ENCODE data around the gene ATG14.
"Not testable (repeated sequence)": the region's sequence is repeated elsewhere in the genome, so short reads cannot be mapped to it uniquely, and the experiment has no call there.

Gene ATG14

DNA sequence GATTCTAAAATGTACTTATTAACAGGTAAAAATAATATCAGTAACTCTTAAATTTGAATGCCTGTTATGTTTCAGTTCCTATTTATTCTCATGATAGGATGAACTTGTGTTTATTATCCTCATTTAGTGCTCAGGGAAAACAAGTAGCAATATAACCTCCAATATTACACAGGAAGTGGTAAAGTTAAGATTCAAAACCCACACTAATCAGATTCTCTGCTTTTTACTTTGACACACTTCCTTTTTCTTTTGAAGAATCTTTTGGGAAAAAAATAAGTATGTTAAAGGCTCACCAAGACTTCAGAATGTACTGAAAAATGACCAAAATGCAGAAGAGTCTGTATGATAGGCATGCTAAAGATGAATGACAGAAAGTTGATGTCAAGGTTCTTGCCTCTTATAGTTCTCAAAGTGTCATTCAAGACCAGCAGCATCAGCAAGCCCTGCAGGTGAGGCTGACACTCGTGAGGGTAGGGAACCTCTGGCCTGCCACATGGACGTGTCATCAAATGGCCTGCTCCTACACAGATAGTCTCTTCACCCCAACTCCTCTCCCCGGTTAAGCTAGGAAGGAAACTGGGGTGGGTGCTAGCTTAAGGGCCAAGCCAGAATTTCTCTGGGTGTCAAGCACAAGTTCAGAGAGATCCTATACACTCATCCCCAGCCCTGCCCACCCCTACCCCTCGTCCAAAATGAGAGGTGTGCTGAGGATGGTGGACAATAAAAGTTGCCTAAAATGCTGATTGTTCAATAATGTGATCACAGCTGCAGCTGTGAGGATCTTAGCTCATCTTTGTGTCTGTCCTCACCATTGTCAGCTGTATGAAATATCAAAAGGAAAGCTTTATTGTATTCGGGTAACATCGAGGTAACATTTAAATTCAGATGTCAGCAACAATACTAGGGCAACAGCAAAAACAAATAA, 22.5 kb upstream of the ATG14 start:
- DNase-seq (ENCODE audit: low read depth): no peak

DNA sequence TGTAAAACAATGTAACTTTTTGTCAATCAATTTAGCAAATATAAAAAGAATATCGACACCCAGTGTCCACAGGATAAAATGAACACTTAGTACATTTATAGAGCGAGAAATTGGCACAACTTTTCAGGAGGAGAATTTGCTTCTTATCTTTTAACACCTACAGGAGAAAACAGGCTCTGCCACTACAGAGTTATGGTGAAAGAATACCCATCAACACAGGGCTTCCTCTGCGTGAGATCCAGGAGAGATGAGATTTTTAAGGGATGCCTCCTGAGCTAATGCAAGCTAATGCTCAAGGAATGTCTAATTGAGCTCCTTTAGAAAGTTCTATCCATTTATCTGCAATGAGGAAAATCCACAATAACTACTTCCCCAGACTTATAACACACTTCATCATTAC, 21.0 kb upstream of the ATG14 start:
- no peak for DNase-seq (ENCODE audit: low read depth)

DNA sequence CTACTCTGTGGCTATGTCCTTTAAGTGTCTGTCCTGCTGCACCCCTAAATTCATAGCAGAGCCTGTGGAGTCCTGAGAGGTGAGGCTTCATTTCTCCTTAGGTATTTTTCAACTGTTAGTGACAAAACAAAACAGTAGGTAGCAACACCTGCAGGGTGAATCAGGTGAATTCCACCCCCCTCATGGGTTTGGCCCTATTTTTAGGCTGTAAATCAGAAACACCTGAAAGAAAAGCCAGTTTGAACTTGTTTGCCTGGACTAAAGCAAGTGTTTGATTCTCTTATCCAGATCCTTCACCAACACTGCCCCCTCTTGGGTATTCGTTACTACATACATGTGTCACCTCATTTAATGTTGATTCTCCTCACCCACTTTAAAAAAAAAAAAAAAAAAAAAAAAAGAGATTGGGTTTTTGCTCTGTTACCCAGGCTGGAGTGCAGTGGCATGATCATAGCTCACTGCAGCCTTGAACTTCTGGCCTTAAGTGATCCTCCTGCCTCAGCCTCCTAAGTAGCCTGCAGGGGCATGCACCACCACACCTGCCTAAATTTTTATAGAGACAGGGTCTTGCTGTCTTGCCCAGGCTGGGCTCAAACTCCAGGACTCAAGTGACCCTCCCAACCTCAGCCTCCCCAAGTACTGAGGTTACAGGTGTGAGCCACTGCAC, 18.5 kb upstream of the ATG14 start:
- DNase-seq (ENCODE audit: low read depth): no peak

DNA sequence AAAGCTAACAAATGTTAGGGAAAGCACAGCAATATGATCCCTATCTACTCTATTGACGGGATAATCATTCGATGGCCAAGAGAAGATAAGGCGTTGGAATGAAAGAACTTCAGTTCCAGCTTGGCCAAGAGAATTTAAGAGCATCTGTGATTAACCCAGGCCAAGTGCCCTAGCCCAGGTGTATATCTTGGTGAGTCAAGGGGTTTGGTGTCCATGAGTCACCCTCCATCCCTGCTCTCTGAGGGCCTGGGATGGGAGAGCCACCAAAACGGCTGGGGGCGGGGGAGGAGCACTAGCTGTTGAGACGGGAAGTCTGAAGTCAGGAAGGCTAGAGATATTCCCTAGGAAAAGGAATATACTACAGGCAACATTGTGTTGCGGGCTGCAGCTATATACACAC, 15.8 kb upstream of the ATG14 start:
- DNase-seq (ENCODE audit: low read depth): no peak

DNA sequence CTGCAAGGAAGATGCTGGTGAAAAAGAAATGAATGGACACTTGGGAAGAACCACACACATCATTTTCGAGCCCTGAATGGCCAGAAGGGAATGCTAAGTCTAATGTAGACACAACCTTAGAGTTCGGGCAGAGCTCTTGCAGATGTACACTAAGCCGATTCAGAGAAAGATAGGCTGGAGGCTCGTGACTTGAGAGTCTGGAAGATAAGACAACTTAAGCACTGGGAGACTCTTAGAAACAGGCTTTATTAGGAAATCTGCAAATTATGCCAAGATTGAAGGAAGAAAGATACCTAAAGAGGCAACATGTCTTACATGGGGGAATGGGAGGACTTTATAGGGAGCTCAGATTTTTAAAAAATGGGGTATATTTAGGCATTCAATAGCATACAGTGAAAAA, 15.3 kb upstream of the ATG14 start:
- no peak for DNase-seq (ENCODE audit: low read depth)

DNA sequence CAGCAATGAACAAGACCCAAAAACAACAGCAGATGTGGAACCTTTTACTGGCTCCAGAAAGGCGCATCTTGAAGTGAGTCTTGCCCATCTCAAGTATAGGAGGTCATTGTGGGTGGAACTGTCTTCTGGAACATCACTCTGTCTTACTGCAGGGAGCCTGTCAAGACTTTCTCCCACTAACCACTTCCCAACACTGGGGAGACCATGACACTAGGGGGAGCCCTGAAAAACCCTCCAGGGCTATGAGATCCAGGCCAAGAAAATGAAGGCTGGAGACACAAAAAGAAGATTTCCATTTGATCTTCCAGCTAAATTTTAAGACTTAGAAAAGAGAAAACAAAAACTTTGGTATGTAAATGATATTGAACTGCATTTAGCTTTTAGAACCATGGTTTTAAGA, 13.5 kb upstream of the ATG14 start:
- DNase-seq (ENCODE audit: low read depth): no peak

DNA sequence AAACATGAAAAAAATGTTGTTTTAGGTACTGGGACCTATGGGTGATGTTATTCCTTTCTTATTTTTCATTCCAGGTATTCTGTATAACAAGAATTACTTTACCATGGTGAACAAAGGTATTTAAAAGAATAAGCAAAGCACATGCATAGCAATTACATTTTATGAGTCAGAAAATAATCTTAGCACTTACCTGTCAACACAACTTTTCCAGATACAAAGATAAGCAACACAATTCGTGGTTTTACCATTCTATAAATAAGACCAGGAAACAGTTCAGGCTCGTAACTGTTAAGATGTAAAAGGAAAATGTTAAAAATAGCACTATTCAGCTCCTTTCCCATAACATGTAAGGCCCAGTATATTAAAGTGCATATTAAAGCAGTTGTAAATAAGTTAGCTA, 12.3 kb upstream of the ATG14 start:
- no peak for DNase-seq (ENCODE audit: low read depth)

DNA sequence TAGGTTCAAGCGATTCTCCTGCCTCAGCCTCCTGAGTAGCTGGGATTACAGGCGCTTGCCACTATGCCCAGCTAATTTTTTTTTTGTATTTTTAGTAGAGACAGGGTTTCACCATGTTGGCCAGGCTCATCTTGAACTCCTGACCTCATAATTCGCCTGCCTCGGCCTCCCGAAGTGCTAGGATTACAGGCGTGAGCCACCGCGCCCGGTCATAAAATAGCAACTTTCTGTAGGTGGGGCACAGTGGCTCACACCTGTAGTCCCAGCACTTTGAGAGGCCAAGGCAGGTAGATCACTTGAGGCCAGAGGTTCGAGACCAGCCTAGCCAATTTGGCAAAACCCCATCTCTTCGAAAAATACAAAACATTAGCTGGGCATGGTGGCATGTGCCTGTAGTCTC, 10.7 kb upstream of the ATG14 start:
- DNase-seq (ENCODE audit: low read depth): not testable (repeated sequence)

DNA sequence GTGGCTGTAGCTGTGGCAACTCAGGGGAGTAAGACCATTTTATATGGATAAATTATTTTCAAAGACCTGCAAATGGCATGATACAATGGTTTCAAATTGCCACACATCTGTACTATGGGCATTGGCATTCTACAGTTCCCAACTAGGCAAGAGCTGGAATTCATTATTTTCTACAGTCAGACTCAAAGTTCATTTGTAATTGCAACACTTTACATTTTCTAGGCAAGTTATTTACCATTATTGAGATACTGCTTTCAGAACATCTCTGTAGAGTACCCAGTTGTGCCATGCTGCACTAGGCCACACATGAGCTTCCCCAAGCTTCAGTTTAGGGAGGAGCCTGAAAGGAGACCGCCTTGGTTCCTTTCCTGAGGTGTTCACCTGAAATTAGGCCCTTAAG, 8.0 kb upstream of the ATG14 start:
- no peak for DNase-seq (ENCODE audit: low read depth)

DNA sequence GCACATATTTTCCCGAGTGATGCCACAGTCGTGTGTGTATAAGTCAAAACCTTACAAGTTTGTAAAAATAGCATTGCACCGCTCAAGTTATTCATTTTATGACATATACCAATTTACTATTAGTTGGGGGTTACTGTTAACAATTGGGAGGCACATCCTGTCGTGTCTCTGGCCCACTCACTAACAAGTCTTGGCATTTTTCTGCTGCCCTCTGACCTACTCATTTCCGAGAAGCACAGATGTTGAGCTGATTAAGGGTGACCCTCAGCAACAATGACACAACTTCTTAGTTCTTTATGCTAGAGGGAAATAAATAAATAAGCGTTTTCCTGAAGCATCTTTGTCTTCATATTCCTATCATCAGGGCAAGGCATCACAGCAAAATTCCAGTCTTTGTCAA, 6.8 kb upstream of the ATG14 start:
- no peak for DNase-seq (ENCODE audit: low read depth)

DNA sequence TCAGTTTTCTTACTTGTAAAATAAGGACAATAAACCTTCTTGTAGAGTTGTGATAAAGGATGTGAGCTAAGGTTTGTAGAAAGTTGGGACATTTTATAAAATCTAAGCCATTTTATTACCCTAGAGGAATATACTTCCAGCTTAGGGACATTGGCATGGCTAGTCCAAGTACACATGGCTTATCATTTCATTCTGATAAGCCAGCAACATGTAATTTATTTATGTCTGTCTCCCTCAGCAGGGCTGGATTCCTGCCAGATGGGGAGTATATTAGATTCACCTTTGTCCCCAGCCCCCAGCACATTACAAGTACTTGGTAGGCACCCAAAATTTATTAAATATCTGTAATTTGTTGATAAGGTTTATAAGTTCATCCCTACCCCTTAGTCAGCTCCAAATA, 6.3 kb upstream of the ATG14 start:
- DNase-seq (ENCODE audit: low read depth): no peak

DNA sequence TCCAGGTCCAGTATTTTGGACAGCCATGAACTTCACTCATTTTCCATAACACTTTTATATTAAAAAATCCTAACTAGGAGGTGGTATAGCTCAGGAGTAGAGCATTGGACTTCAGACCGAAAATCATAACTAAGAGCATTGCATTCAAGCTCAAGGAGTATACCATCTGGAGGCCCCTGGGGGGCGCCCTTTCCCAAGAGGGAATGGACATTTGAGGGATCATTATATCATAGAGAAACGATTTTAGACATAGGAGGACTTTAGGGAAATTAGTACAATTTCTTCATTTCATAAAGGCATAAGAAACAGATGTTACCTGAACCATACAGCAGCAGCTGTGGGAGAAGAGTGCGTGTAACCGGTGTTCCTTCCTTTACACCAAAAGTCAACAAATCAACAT, 5.2 kb upstream of the ATG14 start:
- no peak for DNase-seq (ENCODE audit: low read depth)

DNA sequence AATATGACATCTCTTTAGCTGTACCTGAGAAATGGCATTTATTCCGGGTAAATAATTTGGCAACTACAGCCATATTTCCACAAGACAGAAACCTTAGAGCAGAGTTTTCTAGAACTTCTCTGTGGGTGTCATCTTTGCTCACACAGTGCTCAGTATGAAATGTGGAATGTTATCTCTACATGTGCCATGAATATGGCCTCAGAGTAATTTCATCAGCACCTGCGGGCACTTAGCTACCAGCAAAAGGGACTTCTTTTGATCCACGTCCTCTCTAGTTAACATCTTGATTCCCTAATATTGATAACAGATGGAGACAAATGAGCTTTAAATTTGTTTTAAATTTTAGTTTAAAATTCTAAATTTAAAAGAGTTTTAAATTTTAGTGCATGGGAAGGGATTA, 2.9 kb upstream of the ATG14 start:
- no peak for DNase-seq (ENCODE audit: low read depth)

DNA sequence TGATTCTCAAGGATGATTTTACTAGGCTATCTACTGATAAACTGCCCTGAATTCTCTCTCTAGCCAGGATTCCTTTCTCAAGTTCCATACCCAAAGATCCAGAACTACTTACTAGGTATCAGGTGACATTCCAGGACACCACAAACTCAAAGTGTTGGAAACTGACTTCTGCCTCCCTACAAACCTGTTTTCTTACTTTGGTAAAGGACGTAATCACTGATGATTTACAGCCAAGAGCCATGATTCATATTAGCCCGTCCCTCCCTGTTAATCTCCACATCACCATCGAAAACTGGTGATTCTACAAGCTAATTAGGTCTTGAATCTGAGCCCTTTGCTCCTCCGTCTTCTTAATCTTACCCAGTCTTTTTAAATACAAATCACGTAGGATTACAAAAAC, 1.0 kb upstream of the ATG14 start:
- no peak for DNase-seq (ENCODE audit: low read depth)

DNA sequence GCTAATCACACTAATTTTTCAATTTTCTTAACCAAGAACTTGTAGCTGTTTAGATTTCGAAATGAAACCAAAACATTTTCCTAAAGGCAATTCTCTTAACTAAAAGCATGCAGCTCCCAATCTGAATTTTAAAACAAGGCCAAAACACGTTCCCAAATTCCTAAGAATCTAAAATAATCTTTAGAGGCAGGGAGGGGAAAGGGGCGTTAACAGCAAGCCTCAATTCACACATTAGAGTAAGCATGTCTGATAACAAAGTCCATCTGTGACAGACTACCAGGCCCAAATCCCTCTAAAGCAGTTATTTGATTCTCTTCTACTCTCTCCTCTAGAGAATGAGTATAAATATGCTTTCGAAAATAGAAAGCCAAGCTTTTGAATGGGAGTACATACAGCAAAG, 754 bp downstream of the ATG14 start:
- DNase-seq (ENCODE audit: low read depth): no peak

DNA sequence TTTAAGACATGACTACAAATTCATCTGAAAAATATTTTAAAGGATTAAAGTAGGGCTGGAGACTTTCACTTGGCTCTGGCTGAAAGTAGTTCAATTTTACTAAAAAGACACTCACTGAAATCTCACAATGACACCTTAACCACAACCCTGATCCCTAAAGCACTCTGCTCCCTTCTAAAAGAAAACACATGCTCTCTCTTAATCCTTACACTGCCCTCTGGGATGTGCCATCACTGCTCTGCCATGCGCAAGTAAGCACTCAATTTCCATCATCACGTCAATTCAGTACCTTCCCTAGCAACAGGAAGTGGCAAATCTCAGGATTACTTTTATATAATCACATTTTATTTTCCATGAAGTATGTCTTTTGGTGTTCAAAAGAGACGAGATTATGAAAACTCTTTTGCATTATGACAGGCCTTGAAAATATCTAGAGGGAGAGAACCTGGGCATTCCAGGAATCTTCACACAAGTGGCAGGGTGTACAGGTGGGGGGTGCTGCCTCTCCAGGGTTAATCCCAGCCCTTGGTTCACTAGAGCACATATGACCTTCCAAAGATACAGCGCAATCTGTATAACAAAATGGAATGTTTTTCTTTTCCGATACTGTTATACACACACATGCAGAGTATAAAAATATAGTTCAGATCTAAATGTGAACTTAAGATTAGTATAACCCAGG, 7.3 kb downstream of the ATG14 start:
- no peak for DNase-seq (ENCODE audit: low read depth)

DNA sequence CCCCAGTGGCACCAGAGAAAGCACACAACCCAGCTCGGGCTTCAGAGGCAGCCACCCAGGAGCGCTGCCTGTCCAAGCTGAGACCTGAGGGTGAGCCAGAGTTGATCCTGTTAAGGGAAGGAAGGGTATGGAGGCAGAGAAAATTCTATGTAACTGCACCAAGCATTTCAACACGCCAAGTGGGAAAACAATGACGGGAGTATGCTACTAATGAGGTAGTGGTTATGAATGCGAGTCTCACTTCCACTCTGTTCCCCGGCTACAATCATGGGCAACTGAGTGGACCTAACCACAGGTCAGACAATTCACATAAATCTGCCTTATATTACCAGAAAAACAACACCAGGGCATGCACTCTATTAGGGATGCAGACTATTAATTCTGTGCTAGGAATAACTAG, 9.9 kb downstream of the ATG14 start:
- no peak for DNase-seq (ENCODE audit: low read depth)

DNA sequence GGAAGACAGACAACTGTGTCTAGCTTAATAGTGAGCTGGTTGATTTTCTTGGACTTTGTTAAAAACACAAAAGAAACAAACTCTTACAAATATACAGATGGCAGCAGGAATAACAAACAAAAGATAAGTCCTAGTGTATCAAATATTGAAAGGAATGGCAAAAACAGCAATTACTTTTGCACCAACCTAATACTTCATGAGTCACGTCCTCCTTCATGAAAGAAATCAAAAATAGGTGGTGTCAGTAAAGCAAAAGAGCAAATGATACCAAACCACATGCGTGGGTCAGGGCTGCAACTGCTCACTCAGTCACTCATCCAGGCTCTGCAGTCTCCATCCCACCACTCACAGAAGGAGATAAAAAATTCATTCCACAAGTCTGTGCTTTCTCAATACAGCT, 11.8 kb downstream of the ATG14 start:
- no peak for DNase-seq (ENCODE audit: low read depth)

DNA sequence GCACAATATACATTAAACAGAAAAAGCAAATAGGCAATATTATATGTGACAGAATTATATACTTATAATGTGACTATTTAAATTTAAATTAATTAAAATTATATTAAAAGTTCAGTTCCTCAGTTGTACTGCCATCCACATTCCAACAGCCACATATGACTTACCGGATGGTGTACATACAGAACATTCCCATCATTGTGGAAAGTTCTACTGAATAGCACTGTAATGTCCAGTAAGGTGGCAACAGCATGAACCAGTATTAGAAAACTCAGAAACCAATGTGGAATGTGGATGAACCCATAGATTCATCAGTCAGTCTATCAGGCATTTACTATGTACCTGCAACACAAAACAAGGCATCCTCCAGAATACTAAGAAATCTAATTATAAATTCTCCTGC, 12.4 kb downstream of the ATG14 start:
- no peak for DNase-seq (ENCODE audit: low read depth)

DNA sequence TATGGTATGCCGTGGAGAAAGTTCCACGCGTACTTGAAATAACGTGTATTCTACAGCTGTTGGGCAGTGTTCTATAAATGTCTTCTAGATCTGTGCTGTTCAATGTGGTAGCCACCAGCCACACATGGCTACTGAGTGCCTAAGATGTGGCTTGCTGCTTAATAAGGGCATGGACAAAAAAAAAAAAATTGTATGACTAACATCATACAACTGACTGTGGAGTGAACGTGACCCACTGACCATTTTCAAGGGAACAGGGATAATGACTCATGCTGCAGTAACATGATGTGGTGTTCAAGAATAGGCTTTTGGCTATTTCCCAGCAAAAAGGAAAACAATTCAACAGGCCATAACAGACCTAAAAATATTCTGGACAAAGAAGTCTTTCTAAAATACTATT, 13.0 kb downstream of the ATG14 start:
- DNase-seq (ENCODE audit: low read depth): peak; percentile 88

DNA sequence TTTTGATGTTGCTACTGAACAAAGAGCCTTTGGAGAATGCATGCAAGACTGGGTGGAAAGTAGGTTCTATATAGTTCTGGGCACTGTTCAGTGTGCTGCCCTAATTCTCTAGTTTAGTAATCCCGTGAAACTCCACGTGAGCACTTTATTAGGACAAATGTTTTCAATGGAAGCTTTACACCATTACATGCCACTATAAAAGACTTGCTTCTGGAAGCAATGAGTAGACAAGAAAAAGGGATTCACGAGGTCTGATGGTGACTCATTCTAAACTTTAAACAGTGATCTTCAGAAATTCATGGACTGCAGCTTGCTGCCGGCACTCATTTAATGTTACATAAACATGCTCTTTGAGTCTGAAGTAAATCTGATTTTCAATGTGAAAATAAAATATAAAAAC, 22.3 kb downstream of the ATG14 start:
- no peak for DNase-seq (ENCODE audit: low read depth)

DNA sequence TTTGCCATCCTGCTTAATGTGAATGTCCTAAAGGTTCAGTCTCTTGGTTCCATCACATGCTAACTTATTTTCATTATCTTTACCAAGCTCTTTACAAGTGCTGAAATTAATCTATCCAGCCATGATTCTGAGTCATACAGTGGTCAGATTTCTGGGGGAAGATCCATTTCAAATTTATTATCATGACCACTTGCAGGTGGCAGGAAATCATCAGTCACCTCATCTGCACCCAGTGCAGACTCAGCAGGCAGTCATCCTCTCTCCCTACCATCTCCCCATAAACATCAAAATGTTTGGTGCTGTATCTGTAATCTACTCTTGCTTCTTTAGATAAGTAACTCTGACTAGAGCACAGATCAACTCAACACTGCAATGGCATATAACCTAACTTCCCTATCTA, 23.5 kb downstream of the ATG14 start:
- DNase-seq (ENCODE audit: low read depth): peak; percentile 41

DNA sequence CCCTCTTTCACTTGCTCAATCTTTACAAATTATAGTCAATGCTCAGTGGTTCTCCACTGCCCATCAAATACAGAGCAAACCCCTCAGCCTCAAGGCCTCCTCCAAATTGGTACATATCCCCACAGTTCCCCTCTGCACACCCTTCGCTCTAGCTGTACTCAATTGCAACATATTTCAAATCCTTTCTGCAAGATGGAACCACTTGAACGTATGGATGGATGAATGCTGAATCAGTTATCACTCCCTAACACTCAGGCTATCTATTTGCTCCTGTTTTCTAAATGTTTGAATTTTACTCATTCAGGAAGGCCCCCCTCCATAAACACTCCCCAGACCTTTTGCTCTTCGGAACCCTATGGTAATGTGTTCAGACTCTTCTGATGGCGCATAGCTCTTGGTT, 24.5 kb downstream of the ATG14 start:
- DNase-seq (ENCODE audit: low read depth): no peak

All from HS-27A (cell line).